Fibroblast of mammary gland (primary cell): ENCODE measurements around the gene CDK7.

Source experiments
- DNase-seq: peaks from one replicate; pipeline ENCODE4 v3.0.0-alpha.2; 2010; ENCODE audit warnings: low read depth
- H3K4me3 ChIP-seq: 2 replicates; pipeline ENCODE4 v1.5.1; 2011; ENCODE audit warnings: low read depth, mild to moderate bottlenecking, low read length, moderate library complexity; ENCODE audit not compliant: control insufficient read depth
- TF ChIP-seq, protein P1 (sequence below): conservative IDR thresholded peaks from 2 replicates; pipeline ENCODE4 v1.5.1; 2011; ENCODE audit warnings: low read depth, low read length, inconsistent platforms; ENCODE audit not compliant: control insufficient read depth, insufficient read depth

Gene CDK7

DNA sequence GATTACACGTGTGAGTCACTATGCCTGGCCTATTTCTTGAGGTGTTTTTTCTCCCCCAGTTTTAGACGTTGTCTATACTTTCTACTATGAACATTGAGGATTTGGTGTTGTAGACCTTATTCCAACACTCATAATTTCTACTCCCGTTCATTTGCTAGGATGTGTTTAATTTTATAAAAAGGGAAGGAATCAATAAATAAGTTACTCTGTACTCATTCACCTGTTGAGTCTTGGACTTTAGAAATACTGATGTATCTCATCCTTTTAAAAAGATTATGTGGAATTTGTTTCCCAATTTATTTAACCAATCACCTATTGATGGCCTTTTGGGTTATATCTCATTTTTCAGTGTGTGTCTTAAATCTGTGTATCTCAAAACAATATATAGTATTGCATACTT, 3.2 kb downstream of the CDK7 start:
- no peak for DNase-seq
- TF ChIP-seq, protein P1, sequence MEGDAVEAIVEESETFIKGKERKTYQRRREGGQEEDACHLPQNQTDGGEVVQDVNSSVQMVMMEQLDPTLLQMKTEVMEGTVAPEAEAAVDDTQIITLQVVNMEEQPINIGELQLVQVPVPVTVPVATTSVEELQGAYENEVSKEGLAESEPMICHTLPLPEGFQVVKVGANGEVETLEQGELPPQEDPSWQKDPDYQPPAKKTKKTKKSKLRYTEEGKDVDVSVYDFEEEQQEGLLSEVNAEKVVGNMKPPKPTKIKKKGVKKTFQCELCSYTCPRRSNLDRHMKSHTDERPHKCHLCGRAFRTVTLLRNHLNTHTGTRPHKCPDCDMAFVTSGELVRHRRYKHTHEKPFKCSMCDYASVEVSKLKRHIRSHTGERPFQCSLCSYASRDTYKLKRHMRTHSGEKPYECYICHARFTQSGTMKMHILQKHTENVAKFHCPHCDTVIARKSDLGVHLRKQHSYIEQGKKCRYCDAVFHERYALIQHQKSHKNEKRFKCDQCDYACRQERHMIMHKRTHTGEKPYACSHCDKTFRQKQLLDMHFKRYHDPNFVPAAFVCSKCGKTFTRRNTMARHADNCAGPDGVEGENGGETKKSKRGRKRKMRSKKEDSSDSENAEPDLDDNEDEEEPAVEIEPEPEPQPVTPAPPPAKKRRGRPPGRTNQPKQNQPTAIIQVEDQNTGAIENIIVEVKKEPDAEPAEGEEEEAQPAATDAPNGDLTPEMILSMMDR: no peak
- H3K4me3 ChIP-seq: no peak overlapping the region

DNA sequence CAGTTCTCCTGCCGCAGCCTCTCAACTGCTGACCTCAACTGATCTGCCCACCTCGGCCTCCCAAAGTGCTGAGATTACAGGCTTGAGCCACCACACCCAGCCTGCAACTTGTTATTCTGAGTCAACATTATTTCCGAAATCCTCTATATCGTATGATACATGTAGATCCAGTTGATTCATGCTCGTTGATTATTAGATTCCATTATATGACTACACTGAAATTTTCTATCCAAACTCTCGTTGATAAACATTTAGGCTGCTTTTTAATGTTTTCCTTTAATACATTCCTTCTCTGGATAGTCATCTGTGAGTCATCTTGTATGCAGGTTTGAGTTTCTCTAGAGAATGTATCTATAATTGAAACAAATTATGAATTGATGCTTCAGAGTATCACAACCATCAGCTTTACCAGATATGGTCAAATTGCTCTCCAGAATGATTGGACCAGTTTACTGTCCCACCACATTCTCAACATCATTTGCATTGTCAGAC, 4.1 kb downstream of the CDK7 start:
- H3K4me3 ChIP-seq: no peak overlapping the region
- TF ChIP-seq, protein P1: no peak
- DNase-seq: peak; percentile 95

DNA sequence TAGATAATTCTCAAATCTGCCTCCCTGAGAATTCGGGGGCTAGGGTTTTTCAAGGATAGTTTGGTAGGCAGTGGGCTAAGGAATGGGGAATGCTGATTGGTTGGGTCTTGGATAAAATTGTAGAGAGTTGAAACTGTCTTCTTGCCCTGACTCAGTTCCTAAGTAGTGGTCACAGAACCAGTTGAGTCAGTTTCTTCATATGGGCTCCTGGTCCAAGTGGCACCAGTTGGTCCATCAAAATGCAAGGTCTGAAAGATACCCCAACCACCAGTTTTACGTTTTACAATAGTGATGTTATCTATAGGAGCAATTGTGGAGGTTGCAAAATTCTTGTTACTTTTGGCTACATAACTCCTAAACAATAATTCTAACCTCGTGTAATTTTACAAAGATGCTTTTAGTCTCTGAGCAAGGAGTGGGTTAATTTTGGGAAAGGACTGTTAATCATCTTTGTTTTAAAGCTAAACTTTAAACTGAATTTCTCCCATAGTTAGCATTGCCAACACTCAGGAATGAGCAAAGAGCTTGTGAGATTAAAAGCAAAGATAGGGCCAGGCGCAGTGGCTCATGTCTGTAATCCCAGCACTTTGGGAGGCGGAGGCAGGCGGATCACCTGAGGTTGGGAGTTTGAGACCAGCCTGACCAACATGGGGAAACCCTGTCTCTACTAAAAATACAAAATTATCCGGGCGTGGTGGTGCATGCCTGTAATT, 7.7 kb downstream of the CDK7 start:
- DNase-seq: no peak
- TF ChIP-seq, protein P1: no peak

DNA sequence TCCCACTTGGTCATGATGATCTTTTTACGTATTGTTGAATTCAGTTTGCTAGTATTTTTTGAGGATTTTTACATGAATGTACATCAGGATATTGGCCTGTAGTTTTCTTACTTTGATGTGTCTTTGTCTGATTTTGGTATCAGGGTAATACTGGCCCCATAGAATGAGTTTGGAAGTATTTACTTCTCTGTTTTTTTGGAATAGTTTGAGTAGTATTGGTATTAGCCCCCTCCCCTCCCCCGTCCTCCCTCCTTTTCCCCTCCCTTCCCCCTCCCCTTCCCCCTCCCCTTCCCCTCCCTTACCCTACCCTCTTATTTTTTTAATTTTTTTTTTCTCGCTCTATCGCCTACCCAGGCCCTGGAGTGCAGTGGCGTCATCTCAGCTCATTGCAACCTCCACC, 10.3 kb downstream of the CDK7 start:
- no peak overlapping the region for H3K4me3 ChIP-seq
- no peak for DNase-seq
- TF ChIP-seq, protein P1: no peak

More for the DNA sequence above, 7.7 kb downstream of the CDK7 start:
- H3K4me3 ChIP-seq: no peak overlapping the region

DNA sequence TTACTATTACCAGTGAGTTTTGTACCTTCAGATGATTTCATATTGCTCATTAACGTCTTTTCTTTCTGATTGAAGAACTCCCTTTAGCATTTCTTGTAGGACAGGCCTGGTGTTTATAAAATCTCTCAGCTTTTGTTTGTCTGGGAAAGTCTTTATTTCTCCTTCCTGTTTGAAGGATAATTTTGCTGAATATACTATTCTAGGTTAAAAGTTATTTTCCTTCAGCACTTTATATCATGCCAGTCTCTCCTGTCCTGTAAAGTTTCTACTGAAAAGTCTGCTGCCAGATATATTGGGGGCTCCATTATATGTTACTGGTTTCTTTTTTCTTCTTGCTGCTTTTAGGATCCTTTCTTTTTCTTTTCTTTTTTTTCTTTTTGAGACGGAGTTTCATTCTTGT, 13.3 kb downstream of the CDK7 start:
- TF ChIP-seq, protein P1: no peak
- no peak overlapping the region for H3K4me3 ChIP-seq
- no peak for DNase-seq

DNA sequence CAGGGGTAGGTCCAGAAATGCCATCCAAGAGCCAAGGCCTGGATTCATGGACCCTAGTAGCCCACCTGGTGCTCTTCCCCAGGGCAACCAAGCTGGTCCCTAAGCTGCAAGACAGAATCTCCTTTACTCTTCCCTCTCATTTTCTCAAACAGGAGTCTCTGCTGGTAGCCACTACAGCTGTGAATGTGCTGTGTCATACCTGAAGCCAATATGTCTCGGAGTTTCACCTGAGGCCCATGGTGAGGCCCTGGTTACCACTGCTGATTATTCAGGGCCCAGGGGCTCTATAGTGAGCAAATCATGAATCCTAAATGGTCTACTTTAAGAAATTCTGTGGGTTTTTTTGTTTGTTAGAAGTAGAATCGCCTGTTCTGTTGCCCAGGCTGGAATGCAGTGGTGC, 15.9 kb downstream of the CDK7 start:
- H3K4me3 ChIP-seq: no peak overlapping the region
- TF ChIP-seq, protein P1: no peak
- no peak for DNase-seq
